Stimulated activated CD8-positive, alpha-beta memory T cell treated with anti-CD3 and anti-CD28 coated beads, Interleukin-4, amount 100 ng/mL, for 4 hours (primary cell): Measurements from ENCODE around the gene ARHGAP24.

Experiments
- DNase-seq, 2 donors: peaks; one replicate each; pipeline ENCODE4 v3.0.0-alpha.2; 2020; ENCODE audit warnings: low read depth in 2 of 2, low spot score in 1 of 2

Gene ARHGAP24

GRCh38 chr4:85733798-85734197, 258.8 kb downstream of the ARHGAP24 start:
- no peak for DNase-seq

GRCh38 chr4:85734424-85734831, 259.5 kb downstream of the ARHGAP24 start:
- no peak for DNase-seq

DNA sequence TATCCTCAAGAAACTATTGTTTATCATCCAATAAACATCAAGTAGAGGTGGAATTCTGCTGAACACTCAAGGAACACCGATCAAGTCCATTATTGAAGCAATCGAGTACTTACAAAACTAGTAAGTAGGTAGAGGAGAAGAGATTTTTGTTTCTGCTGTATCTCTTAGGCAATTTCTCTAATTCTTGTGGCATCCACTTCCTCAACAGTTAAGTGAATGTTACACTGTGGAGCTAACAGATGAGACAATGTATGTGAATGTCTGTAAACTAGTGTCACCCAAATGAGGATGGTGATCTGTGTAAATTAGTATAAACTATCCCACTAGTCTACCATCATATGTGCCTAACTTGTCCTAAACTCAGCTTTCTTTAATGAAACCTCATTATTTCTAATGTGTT, 261.6 kb downstream of the ARHGAP24 start:
- no peak for DNase-seq

- DNase-seq, result no peak
Measured at GRCh38 chr4:85737254-85737653, 262.3 kb downstream of the ARHGAP24 start.

DNA sequence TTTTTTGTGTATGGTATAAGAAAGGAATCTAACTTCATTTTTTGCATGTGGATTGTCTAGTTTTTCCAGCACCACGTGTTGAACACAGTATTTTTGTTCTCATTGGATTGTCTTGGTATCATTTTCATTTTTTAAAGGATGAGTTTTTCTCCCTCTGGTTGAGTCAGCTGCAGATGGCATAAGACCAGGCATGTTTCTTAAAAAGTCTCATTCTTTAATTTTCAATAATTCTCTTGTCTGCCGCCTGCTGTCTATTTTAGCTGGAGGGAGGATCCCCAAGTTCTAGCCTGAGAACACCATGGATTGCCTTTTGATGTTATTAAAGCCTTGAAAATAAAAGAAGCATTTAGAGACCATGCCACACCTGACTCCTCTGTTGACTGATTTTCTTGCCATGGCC, 263.8 kb downstream of the ARHGAP24 start:
- no peak for DNase-seq

DNA sequence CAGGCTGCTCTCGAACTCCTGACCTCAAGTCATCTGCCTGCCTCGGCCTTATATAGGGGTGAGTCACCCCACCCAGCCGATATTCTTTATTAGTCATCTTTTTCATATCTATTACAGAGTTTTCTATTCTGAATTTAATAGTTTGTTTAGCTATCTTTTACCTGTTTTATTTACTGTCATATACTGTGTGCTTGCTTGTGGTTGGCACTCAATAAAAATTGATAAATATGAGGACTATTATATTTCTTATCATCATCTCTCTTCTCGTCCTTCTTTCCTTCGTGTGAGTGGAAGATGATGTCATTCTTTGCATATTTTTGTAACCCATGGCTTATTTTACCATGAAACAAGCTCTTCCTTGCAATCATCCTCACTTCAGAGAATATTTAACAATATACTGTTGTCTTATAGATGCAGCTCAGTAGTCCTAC, 265.5 kb downstream of the ARHGAP24 start:
- no peak for DNase-seq

DNA sequence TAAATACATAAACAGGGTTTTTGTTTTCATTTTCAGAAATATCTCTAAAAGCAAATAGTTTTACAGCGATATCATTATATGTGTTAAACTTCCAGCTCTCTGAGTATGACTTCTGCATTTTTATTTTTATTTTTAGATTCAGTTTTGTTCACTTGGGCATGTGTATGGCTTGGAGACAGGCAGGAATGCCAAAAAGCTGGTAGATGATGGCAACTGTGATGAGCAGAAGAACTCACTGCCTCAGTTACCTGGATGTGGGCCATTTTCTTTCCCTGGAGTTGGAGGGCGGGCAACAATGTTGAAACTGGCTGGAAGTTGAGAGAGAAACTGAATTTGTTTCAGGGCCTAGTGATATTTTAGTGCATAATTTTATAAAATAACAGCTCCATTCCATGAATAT, 266.4 kb downstream of the ARHGAP24 start:
- DNase-seq, result no peak

DNA sequence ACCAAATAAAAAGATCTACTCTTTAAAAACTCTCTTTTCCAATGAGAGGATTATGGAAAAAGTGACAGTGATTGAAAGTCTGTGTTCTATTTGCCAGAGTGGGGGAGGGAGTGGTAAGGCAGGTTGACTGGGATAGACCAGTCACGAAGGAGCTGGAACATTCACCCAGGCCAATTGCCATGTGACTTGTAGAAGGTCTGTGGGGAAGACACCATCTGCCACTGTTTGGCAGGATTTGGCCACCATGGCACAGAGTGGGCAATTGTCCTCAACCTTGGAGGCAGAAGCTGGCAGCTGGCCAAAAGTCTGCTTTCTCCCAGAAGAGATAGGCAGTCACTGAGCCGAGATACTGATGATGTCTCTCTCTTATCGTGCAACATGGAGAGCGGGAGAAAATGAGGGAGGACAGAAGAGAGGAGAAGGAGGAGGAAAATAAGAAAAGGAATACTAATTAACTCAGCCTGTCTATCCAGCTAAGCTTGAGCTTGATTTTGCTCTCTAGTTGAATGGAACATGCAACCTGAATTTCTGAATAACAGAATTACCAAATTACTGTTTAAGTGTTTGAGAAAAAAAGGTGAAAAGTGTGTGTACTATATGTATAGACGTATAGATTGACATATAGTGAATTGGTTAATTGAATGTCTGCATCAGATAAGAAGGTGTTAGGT, 267.1 kb downstream of the ARHGAP24 start:
- DNase-seq, result no peak

DNA sequence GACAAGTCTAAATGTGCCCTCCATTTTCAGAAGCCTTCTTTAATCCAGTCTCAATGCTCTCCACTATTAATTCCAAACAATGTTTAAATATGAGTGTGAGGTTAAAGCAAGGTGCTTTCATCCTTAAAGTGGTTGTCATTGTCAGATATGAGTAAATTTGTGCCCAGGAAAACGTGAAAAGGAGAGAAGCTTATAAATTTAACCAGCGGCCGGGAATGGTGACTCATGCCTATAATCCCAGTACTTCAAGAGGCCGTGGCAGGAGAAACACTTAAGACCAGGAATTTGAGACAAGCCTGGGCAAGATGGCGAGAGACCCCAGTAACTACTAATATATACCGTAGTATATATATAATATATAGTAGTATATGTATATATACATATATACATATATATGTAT, 270.0 kb downstream of the ARHGAP24 start:
- no peak for DNase-seq

GRCh38 chr4:85745939-85746338, 271.0 kb downstream of the ARHGAP24 start:
- no peak for DNase-seq

DNA sequence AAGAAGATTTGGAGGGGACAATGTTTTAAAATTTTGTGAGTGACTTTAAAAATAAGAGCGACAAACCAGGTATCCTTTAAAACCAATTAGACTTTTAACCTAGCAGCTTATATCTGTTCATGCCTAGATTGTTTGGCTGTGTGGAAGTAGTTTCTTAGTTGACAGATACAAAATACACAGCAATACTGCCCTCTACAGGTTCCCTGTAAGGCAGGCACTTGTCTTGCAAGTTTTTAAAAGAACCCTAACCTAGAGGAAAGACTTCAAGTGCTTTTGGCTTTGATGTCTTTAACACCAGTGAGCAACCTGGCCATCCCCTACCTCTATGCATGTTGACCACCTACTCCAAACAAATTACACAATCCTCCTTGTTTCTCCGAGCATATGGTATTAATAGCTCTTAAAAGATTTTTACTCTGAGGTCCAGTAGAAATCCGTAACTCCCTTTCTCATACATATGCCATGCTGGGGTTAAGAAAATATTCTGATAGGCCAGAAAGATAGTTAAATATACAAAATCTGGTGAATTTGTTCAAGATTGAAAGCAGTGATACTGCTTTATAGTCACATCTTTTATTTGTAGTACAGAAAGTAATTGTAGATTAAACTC, 273.0 kb downstream of the ARHGAP24 start:
- no peak for DNase-seq

DNA sequence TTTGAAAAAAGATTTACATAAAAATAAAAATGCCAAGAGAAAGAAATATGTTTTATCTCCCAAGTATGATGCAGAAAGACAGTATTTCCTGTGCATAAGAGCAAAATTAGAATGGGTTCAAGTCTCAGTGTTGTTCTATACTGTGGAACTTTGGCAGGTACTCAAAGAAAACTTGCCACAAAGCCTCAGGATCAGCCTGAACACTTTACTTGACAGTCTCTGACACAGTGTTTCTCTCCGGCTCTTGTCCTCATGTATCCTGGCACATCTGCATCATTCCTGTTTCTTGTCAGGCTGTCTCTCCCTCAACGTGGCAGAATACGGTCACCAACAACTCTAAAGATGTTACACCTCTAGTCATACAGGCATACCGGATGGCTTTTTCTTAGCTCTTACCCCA, 273.7 kb downstream of the ARHGAP24 start:
- no peak for DNase-seq

GRCh38 chr4:85751866-85752265, 276.9 kb downstream of the ARHGAP24 start:
- DNase-seq, result no peak

- DNase-seq, result no peak
Measured at GRCh38 chr4:85755285-85755684, 280.3 kb downstream of the ARHGAP24 start.

DNA sequence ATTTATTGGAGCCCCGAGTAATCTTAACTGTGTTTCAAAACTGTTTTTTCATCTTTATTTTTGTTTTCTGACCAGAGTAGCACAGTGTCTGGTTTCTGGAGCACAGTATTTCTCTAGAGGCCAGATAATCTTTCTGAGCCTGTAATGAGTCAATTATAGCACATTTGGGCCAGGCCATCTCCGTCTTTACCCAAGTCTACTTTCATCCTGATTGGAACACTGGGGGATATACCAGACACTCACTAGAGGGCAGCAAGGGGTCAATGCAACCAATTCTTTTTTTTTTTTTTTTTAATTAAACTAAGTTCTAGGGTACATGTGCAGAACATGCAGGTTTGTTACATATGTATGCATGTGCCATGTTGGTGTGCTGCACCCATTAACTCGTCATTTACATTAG, 282.0 kb downstream of the ARHGAP24 start:
- no peak for DNase-seq

DNA sequence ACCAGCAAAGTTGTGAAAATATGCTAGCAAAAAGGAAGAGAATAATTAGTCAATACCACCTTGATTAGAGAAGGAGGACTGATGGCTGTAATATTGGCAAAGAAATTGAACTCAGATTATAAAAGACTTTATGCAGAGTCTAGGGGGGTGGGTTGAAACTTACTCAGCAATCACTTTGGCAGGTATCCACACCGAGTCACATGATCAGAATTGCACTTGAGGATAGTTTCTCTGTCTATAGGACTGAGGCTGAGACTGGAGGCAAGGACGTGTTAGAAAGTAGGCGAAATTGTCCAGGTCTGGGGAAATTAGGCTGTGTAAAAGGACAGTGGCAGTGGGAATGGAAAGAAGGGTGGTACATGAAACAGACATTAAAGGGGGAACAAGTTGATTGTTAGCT, 284.4 kb downstream of the ARHGAP24 start:
- no peak for DNase-seq

DNA sequence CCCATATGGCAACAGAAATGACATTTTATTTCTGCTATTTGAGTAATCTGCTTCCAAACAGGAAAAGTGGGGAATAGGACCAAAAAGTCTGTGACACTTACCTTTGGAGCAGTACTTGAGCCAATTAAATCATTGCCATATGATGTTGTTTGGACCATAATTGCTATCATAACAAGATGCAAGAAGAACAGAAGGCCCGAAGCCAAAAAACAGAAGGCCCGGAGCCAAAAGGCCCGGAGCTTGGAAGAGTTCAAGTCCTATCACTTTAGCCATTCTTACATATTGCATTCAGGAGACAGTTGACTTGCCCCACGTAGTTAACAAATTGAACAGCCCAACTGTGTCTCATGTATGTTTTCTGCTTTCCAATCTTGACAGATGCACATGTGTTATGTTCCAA, 285.6 kb downstream of the ARHGAP24 start:
- DNase-seq, result no peak

DNA sequence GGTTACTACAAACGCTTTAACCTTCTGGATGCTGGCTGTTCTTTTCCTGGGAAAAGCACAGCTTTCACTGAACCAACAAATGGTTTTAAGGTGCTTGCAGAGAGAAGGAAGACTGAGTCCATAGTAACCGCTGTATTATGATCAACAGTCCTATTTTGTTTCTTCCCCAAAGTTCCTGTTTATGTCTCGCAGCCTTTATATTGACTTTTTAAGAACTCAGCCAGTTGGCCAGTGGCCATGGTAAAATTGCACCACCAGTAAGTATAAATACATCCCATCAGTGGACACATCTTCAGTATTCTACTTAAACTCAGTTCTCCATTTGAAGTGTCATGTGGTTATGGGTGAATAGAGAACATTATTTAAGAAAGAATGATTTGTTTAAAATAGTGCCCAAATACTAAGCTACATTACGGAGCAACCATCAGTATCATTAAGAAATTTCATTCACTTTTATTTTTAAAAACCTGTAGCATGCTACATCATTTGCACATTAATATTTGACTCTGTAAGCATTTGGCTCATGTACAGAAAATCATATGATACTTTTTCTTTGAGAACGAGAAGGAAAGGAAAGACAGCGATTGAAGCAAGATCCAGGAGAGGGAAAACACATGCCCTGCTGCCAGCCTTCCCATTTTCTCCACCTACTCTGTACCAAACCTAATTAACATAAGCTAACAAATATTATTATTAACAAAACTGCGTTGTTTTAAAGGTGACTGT, 287.0 kb downstream of the ARHGAP24 start:
- no peak for DNase-seq

DNA sequence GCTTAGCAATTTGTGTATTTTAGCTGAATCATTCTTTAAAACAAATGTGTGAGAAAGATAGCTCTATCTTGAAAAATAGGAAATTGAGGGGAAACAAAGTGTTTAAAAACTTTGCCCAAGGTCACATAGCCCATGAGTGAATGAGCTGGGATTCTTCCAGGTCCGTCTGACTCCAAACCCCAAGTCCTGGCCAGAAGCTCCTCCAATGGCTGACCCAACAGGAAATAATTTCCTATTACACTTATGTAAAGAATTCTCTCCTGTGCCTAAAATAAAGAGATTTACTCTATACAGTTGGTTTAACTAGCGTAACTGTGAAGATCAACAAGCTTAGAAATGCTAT, 287.6 kb downstream of the ARHGAP24 start:
- DNase-seq, result no peak

- no peak for DNase-seq
Measured at GRCh38 chr4:85763202-85763601, 288.3 kb downstream of the ARHGAP24 start.

DNA sequence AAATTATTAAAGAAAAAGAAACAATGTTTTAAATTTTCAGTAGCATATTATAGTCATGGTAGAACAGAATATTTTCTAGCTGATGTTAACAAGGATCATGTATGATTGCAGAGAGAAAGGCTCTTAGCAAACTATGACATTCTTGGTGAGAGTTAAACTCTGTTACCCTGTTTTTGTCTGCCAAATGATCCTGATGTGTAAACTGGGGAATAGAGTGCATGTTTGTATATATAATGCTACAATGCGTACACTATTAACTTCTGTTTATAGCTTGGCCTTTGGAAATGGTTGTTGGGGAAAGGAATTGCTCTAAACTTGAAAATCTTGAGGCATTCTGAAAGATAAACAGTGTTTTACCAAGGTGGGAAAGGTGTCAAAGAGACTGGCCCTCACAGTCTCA, 292.7 kb downstream of the ARHGAP24 start:
- no peak for DNase-seq

DNA sequence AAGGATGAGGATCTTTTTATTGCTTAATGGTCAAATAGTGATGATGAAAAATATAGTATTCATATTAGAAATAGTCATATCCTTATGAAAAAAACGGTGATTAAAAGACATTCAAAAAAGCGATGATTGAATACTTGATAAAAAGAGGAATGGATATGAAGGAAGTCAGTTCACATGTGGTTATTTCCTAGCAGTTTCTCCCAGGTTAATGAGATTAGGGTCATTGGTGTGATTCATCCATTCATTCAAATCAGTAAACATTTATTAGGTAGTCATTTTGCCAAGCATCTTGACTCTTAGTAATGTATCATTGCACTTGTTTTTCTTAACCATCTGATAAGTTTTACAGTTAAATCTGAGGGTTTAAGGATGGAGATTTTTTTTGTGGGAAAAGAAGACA, 294.1 kb downstream of the ARHGAP24 start:
- DNase-seq, result no peak

DNA sequence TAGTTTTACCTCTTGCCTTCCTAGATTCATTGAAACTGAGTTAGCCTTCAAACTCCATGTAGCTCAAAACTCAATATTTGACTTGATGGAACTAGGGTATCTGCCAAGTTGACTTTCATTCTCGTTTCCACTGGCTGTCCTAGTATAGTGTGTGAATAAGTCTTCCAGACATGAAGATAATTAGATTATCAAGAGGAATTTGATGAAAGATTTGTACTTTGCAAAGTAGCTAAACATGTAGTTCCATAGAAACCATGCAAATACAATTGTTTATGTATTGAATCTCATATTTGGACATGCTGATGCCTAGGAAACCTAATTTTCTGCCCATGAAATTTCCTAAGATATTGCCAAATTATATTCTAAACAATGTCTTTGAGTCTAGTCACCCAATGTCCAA, 297.5 kb downstream of the ARHGAP24 start:
- no peak for DNase-seq
